ENCODE data around the gene SYT2.

SYT2 gene

DNA sequence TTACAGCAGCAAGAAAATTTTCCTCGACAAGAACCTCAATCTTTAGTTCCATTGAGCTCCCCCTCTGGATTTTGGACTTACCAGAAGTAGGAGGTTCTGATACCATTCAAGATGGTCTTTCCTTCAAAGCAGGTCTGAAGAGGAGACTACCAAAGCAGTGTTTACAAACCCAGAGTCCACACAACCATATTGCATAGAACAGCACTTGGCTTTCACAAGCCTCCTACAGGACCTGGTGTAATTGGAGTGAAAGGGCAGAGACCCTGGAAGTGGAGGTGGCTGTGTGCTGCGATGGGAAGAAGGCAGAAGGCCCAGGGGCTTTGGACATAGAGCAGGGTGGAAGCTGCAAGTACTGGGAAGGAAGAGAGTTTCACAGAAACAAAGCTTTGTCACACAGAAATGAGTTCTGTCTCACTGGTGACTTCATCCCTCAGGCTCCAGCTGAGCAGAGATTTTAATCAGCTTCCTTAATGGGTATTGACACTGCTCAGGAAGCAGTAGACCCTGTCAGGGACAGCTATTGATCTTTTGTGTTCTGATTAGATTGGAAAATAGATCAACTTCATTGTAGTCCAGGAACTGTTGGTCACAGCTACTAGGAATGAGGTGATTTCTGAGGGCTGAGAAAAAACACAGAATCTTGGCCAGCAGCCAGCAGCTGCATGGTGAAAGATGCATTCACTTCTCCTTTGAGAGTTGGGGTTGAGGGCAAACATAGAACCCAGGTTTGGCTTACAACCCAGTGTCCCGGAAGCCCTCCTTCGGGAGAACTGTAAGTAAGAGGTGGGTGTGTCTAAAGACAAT, 124.0 kb downstream of the SYT2 start:
- H3K27me3 ChIP-seq (ENCODE audit: insufficient read depth, poor library complexity, severe bottlenecking), result no peaks in the 10 kb centered on the region
- H3K4me3 ChIP-seq (replicated peaks; ENCODE audit: insufficient read depth, low read length), result no peak overlapping the region
- DNase-seq (ENCODE audit: low read depth in 1 of 2, low spot score in 1 of 2), result peak; percentile 20 to 73
- TF ChIP-seq GABPA (IDR thresholded peaks at IDR 0.05; ENCODE audit: low read depth) (no peak), POLR2AphosphoS5 (IDR thresholded peaks at IDR 0.05; ENCODE audit: low read depth) (peak; percentile 36; the same call in 1 of the 2 replicates), SPI1 (IDR thresholded peaks at IDR 0.05; ENCODE audit: borderline replicate concordance, low read depth) (peak; percentile 72; the same call in 1 of the 2 replicates)
- TF ChIP-seq, protein P1, sequence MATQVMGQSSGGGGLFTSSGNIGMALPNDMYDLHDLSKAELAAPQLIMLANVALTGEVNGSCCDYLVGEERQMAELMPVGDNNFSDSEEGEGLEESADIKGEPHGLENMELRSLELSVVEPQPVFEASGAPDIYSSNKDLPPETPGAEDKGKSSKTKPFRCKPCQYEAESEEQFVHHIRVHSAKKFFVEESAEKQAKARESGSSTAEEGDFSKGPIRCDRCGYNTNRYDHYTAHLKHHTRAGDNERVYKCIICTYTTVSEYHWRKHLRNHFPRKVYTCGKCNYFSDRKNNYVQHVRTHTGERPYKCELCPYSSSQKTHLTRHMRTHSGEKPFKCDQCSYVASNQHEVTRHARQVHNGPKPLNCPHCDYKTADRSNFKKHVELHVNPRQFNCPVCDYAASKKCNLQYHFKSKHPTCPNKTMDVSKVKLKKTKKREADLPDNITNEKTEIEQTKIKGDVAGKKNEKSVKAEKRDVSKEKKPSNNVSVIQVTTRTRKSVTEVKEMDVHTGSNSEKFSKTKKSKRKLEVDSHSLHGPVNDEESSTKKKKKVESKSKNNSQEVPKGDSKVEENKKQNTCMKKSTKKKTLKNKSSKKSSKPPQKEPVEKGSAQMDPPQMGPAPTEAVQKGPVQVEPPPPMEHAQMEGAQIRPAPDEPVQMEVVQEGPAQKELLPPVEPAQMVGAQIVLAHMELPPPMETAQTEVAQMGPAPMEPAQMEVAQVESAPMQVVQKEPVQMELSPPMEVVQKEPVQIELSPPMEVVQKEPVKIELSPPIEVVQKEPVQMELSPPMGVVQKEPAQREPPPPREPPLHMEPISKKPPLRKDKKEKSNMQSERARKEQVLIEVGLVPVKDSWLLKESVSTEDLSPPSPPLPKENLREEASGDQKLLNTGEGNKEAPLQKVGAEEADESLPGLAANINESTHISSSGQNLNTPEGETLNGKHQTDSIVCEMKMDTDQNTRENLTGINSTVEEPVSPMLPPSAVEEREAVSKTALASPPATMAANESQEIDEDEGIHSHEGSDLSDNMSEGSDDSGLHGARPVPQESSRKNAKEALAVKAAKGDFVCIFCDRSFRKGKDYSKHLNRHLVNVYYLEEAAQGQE (IDR thresholded peaks at IDR 0.05; ENCODE audit: insufficient replicate concordance, low read depth), result no peak
- TF ChIP-seq, protein P2, sequence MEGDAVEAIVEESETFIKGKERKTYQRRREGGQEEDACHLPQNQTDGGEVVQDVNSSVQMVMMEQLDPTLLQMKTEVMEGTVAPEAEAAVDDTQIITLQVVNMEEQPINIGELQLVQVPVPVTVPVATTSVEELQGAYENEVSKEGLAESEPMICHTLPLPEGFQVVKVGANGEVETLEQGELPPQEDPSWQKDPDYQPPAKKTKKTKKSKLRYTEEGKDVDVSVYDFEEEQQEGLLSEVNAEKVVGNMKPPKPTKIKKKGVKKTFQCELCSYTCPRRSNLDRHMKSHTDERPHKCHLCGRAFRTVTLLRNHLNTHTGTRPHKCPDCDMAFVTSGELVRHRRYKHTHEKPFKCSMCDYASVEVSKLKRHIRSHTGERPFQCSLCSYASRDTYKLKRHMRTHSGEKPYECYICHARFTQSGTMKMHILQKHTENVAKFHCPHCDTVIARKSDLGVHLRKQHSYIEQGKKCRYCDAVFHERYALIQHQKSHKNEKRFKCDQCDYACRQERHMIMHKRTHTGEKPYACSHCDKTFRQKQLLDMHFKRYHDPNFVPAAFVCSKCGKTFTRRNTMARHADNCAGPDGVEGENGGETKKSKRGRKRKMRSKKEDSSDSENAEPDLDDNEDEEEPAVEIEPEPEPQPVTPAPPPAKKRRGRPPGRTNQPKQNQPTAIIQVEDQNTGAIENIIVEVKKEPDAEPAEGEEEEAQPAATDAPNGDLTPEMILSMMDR (IDR thresholded peaks at IDR 0.05; ENCODE audit: insufficient read depth, low read length), result no peak
- H3K27ac ChIP-seq (replicated peaks), result no peak overlapping the region

GRCh38 chr1:202585590-202585933, 124.7 kb downstream of the SYT2 start:
- no peak for TF ChIP-seq SPI1 (IDR thresholded peaks at IDR 0.05; ENCODE audit: borderline replicate concordance, low read depth)
- TF ChIP-seq GABPA (IDR thresholded peaks at IDR 0.05; ENCODE audit: low read depth), result no peak
- TF ChIP-seq, protein P1 (IDR thresholded peaks at IDR 0.05; ENCODE audit: insufficient replicate concordance, low read depth), result no peak
- TF ChIP-seq, protein P2 (IDR thresholded peaks at IDR 0.05; ENCODE audit: insufficient read depth, low read length), result no peak
- TF ChIP-seq POLR2AphosphoS5 (IDR thresholded peaks at IDR 0.05; ENCODE audit: low read depth), result no peak
- no peak for DNase-seq (ENCODE audit: low read depth in 1 of 2, low spot score in 1 of 2)
- no peak overlapping the region for H3K4me3 ChIP-seq (replicated peaks; ENCODE audit: insufficient read depth, low read length)
- H3K27me3 ChIP-seq (ENCODE audit: insufficient read depth, poor library complexity, severe bottlenecking), result no peaks in the 10 kb centered on the region
- H3K27ac ChIP-seq (replicated peaks), result no peak overlapping the region

DNA sequence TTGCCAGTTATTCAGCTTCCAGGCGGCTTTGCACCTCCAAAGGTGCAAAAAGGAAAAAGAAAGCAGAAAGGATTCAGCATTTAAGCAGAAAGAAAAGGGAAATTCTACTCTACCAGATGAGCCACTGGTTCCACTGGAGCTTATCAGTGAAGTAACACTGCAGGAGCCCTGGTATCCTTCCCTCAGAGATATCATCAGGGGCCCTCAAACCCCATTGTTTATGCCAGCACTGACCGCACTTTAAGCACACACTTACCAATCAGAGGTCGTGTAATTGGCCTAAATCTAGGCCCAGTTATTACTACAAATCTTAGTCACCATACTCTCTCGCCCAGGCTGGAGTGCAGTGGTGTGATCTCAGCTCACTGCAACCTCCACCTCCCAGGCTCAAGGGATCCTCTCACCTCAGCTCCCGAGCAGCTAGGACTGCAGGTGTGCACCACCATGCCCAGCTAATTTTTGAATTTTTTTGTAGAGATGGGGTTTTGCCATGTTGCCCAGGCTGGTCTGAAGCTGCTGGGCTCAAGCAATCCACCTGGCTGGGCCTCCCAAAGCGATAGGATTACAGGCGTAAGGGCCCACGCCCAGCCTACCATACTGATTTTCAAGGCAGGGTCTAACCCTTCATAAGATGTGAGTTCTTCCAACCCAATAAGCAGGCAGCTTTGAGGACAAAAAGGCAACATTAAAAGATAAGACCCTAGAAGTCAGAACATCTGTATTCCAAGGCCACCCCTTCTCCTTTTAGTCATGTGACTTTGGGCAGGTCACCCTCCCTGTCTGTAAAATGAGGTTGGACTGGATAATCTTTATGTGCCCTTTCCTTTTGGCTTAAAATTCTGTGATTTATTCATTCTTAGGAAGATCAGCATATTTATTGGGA, 125.3 kb downstream of the SYT2 start:
- TF ChIP-seq POLR2AphosphoS5 (IDR thresholded peaks at IDR 0.05; ENCODE audit: low read depth) (no peak), GABPA (IDR thresholded peaks at IDR 0.05; ENCODE audit: low read depth) (no peak), SPI1 (IDR thresholded peaks at IDR 0.05; ENCODE audit: borderline replicate concordance, low read depth) (no peak)
- TF ChIP-seq, protein P2 (IDR thresholded peaks at IDR 0.05; ENCODE audit: insufficient read depth, low read length), result no peak
- TF ChIP-seq, protein P1 (IDR thresholded peaks at IDR 0.05; ENCODE audit: insufficient replicate concordance, low read depth), result no peak
- no peak for DNase-seq (ENCODE audit: low read depth in 1 of 2, low spot score in 1 of 2)
- no peak overlapping the region for H3K4me3 ChIP-seq (replicated peaks; ENCODE audit: insufficient read depth, low read length)
- H3K27me3 ChIP-seq (ENCODE audit: insufficient read depth, poor library complexity, severe bottlenecking), result no peaks in the 10 kb centered on the region
- no peak overlapping the region for H3K27ac ChIP-seq (replicated peaks)
